Effector memory CD4-positive, alpha-beta T cell (primary cell): Measurements from ENCODE around the gene KRT10.
A peak's percentile ranks its signal among the peaks of the same experiment; 100 is the strongest.

Source experiments
- DNase-seq, 3 donors: peaks; one replicate each; pipeline ENCODE4 v3.0.0-alpha.2; 2020
- H3K27ac ChIP-seq: 2 replicates; pipeline ENCODE4 v1.7.0; 2013; ENCODE audit warnings: mild to moderate bottlenecking, low read length, moderate library complexity; ENCODE audit not compliant: insufficient read depth, poor library complexity, severe bottlenecking
- H3K27me3 ChIP-seq: replicated peaks from 2 replicates; pipeline ENCODE4 v1.7.0; 2013; ENCODE audit warnings: mild to moderate bottlenecking, low read length; ENCODE audit not compliant: insufficient read depth, control insufficient read depth, poor library complexity, severe bottlenecking
- H3K36me3 ChIP-seq: 2 replicates; pipeline ENCODE4 v1.7.0; 2013; ENCODE audit warnings: mild to moderate bottlenecking, low read length, moderate library complexity; ENCODE audit not compliant: control insufficient read depth, insufficient read depth
- H3K4me1 ChIP-seq: 2 replicates; pipeline ENCODE4 v1.7.0; 2013; ENCODE audit warnings: low read length, mild to moderate bottlenecking; ENCODE audit not compliant: control insufficient read depth, insufficient read depth, poor library complexity, severe bottlenecking
- H3K4me3 ChIP-seq: 2 replicates; pipeline ENCODE4 v1.7.0; 2013; ENCODE audit warnings: low read length, low read depth, mild to moderate bottlenecking; ENCODE audit not compliant: insufficient read depth, poor library complexity, severe bottlenecking
- H3K9me3 ChIP-seq: 2 replicates; pipeline ENCODE4 v1.7.0; 2013; ENCODE audit warnings: mild to moderate bottlenecking, low read length, moderate library complexity; ENCODE audit not compliant: control insufficient read depth

KRT10 gene

DNA sequence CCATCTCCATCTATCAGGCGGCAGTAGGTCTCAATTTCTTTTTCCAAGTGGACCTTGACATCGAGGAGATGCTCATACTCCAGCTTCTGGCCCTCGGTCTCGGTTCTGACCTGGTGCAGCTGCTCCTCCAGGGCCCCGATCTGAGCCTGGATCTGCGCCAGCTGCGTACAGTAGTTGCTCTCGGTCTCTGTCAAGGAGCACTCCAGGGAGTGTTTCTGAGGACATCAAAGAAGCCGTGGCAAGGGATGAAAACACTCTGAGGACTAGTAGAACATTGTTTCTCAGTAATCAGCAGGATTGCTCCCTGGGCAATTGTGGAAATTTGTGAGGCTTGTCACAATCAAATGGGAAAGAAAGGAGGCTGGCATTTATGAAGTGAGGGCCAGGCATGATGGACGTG lies 28.6 kb downstream of the KRT10 start:
- Histone ChIP-seq H3K4me1 (no peaks in the 10 kb centered on the region), H3K36me3 (no peaks in the 10 kb centered on the region), H3K27ac (no peak overlapping the region), H3K27me3 (peaks cover 7% of the 10 kb centered on the region), H3K4me3 (no peak overlapping the region), H3K9me3 (no peaks in the 10 kb centered on the region)
- DNase-seq = no peak

DNA sequence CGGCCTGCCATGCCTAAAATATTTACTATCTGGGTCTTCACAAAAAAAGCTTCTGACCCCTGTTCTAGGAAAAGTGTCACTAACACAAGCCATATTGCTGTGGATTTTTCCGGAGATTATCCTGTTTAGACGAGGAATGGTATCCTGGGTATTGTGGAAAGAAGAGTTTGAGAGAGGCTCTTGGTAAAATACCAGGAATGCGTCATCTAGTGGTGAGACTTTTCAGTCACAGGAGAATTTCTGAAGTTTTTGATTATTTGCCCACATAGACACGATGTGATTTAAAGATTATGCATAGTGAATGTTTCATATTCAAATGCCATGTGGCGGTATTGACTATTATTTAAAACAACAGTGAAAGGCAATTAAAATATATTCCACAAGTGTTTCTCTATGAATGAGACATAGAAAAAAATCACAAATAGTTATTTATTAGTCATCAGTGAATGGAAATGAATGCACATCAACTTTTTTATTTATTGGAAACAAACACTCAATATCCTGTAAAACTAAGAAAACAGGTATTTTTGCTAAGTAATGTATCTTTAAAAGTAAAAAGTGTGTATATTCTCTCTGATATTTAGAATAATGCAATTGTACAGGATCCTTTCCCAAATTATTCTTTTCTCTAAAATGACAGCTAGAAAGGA lies 30.5 kb downstream of the KRT10 start:
- Histone ChIP-seq H3K27me3 (peaks cover 3% of the 10 kb centered on the region), H3K9me3 (no peaks in the 10 kb centered on the region), H3K27ac (no peak overlapping the region), H3K36me3 (no peaks in the 10 kb centered on the region), H3K4me1 (no peaks in the 10 kb centered on the region), H3K4me3 (no peak overlapping the region)
- no peak for DNase-seq

DNA sequence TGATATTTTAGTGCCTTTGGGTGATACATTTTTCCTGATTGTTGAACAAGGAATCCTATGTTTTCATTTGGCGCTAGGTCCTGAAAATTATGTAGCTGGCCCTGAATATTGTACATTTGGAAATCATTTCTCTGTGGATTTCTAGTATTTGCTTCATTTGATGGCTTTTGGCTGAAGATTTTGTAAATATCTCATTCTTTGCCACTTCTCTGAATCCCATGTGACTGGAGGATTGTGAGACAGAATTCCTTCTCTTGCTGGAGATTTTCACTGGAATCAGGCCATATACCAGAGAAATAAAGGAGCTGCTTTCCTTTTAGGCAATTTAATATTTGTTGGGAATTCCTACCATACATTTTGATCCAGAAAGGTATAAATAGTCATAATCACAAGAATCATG lies 31.3 kb downstream of the KRT10 start:
- Histone ChIP-seq H3K4me1 (no peaks in the 10 kb centered on the region), H3K27ac (no peak overlapping the region), H3K27me3 (no peaks in the 10 kb centered on the region), H3K9me3 (no peaks in the 10 kb centered on the region), H3K4me3 (no peak overlapping the region), H3K36me3 (no peaks in the 10 kb centered on the region)
- DNase-seq = no peak

DNA sequence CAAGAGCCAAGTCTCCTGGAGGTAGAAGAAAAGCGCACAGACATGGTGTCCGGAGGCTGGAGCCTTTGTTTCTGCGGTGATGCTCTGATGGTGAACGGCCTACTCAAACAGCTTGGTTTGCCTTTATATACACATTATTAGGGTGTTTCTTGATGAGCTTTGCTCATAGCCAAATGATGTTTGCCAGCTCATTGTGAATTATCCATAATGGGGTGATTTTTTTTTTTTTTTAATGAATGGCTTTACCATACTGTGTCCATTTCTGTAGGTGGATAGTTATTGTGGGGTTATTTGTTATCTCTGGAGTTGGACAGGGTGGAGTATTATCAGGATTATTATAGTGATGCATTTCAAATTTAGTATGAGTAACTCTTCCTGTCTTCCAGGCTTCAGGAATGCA lies 40.0 kb downstream of the KRT10 start, which contains the start of gene KRT27:
Gene KRT27 (minus strand): TSS at position 101 of the 400 bp plus-strand sequence. CDS start 57 bp downstream, at position 44.
- no peak within 1 kb of the TSS for H3K4me3 ChIP-seq
- no peak within 1 kb of the TSS for H3K27ac ChIP-seq
- peaks cover 10% of the 10 kb centered on the region for H3K27me3 ChIP-seq
- no peaks in the 10 kb centered on the region for H3K4me1 ChIP-seq
- H3K36me3 ChIP-seq = no peaks in the 10 kb centered on the region
- no peak for DNase-seq
- H3K9me3 ChIP-seq = no peaks in the 10 kb centered on the region

DNA sequence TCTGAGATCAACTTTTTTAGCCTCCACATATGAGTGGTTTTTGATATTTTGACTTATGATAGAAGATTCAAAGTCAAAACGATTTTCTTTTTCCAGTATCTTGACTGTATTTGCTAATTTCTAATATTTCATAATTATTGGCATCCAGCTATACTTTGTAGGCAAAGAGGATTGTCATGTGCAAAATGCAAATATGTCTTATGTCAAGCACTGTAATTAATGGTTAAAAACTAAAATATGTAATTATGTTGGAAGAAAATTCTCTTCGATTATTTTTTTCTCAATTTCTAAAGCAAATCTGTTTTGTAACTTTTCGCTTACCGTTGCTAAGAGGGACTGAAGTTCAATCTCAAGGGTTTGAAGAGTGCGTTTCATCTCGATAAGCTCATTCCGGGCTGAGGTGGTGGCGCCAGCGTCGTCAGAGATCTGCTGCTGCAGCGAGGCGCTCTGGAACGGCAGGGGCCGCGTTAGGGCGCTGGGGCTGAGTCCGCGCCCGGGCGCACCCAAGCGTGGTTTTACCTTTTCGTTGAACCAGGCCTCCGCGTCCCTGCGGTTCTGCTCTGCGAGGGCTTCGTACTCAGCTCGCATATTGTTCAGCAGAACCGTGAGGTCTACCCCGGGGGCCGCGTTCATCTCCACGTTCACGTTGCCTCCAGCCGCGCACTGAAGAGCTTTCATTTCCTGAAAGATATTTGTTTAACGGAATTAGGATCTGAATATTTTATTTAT lies 43.1 kb downstream of the KRT10 start:
- Histone ChIP-seq H3K27me3 (peaks cover 10% of the 10 kb centered on the region), H3K4me1 (no peaks in the 10 kb centered on the region), H3K27ac (no peak overlapping the region), H3K4me3 (peak overlapping the region; percentile 7), H3K36me3 (no peaks in the 10 kb centered on the region), H3K9me3 (no peaks in the 10 kb centered on the region)
- DNase-seq = no peak

DNA sequence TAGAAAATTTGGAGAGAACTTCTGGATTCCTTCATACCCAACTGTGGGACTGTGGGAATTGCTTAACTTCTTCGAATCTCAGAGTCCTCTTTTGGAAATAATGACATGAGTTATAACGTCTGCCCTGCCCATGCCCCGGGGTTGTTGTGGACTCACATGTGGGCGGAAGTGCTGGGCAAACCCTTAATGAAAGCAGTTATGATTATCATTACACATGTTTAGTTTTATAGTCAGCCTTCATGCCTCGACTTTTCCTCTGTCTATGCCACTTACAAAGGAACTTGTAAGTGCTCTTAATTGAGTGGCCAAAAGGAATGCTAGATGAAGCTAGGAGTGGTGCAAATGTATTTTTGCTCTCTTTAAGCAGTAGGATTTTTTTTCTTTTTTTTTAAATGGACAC lies 44.0 kb downstream of the KRT10 start:
- peaks cover 10% of the 10 kb centered on the region for H3K27me3 ChIP-seq
- no peaks in the 10 kb centered on the region for H3K36me3 ChIP-seq
- no peak for DNase-seq
- H3K4me1 ChIP-seq = no peaks in the 10 kb centered on the region
- H3K27ac ChIP-seq = no peak overlapping the region
- H3K9me3 ChIP-seq = no peaks in the 10 kb centered on the region
- H3K4me3 ChIP-seq = no peak overlapping the region

DNA sequence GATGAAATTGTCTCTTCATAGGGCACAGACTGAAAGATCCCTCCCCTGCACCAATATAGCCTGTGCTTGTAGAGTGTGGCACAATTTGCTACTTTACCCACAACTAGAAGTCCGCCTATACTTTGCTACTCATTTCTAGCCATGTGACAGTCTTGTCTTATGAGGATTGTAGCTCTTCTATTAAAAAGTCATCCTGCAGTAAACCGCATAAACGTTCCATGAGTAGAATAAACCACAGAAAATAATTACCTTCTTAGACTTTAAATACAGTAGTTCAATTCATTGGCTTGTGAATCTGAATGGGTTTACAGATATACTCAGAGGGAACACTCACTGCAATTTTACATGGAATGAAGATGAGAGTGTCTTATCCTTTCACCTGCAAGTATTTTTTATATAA lies 44.4 kb downstream of the KRT10 start:
- Histone ChIP-seq H3K27ac (no peak overlapping the region), H3K9me3 (no peaks in the 10 kb centered on the region), H3K36me3 (no peaks in the 10 kb centered on the region), H3K4me3 (no peak overlapping the region), H3K27me3 (peaks cover 10% of the 10 kb centered on the region), H3K4me1 (no peaks in the 10 kb centered on the region)
- no peak for DNase-seq

DNA sequence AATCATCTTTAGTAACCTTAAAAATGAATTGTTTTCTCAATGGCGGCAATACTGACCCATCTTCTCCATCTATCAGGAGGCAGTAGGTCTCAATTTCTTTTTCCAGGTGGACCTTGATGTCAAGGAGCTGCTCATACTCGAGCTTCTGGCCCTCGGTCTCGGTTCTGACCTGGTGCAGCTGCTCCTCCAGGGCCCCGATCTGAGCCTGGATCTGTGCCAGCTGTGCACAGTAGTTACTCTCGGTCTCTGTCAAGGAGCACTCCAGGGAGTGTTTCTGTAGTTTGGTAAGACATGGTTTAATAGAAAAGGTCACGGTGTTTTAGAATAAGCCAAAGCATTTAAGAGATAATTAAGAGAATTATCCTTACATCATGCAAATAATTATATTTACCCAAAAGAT lies 45.0 kb downstream of the KRT10 start:
- Histone ChIP-seq H3K4me3 (no peak overlapping the region), H3K9me3 (no peaks in the 10 kb centered on the region), H3K27me3 (peaks cover 10% of the 10 kb centered on the region), H3K4me1 (no peaks in the 10 kb centered on the region), H3K36me3 (no peaks in the 10 kb centered on the region), H3K27ac (no peak overlapping the region)
- no peak for DNase-seq

DNA sequence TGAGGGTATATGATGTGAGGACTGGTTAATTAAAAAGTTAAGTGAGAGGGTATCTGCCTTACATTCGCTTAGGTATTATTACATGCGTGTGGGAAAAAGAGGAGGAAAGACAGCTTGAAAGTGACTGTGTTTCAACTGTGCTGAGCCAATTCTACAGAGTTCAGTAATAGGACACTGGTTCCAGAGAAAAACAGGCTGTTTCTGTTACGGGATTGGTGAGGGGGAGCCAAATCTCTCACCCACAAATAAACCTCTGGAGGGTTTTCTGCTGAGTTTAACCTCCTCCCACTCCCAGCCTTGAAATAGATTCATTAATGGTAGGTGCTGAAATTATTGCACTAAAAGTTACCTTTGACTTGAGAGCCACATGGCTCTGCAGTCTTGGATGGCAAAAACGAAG lies 46.5 kb downstream of the KRT10 start:
- H3K4me1 ChIP-seq = no peaks in the 10 kb centered on the region
- DNase-seq = no peak
- peaks cover 10% of the 10 kb centered on the region for H3K27me3 ChIP-seq
- no peak overlapping the region for H3K4me3 ChIP-seq
- H3K36me3 ChIP-seq = no peaks in the 10 kb centered on the region
- H3K27ac ChIP-seq = no peak overlapping the region
- no peaks in the 10 kb centered on the region for H3K9me3 ChIP-seq

DNA sequence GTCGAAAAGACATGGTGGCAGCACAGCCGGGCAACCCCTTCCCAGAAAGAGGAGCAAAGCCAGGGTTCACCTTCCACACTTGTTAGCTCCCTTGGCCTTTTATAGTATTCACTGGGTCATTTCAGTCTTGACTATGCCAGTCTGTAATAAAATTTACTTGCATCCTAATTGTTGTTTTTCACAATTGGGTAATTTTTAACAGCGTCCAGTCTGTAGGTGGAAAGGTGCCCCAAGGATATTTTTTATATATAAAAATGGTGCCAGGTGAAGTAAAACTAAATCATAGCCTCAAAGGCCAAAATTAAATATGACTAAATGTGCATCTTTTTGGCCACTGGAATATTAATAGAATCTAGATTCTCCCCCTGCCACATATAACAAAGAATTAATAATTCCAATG lies 50.3 kb downstream of the KRT10 start, which contains the start of gene KRT26:
Gene KRT26 (minus strand): TSS at position 101 of the 400 bp plus-strand sequence. CDS start 88 bp downstream, at position 13.
- Histone ChIP-seq H3K27ac (no peak within 1 kb of the TSS), H3K4me1 (no peaks in the 10 kb centered on the region), H3K4me3 (no peak within 1 kb of the TSS), H3K36me3 (no peaks in the 10 kb centered on the region), H3K9me3 (no peaks in the 10 kb centered on the region), H3K27me3 (no peaks in the 10 kb centered on the region)
- no peak for DNase-seq
